Liver (tissue), 9 donors: ENCODE data around the gene RAB11A. TPM values are rescaled to one million over a fixed set of nuclear protein-coding genes. Genes with fewer than 3 reads are reported as not detected.

ENCODE experiments used
- DNase-seq: peaks from one replicate; pipeline ENCODE4 v3.0.0-alpha.2; 2017; ENCODE audit warnings: low spot score
- H3K27ac ChIP-seq, 2 donors: one replicate each; pipeline ENCODE4 v1.7.0; 2013; ENCODE audit warnings: inconsistent platforms in 2 of 2, low read length in 2 of 2, control low read depth in 1 of 2, low read depth in 1 of 2, mild to moderate bottlenecking in 1 of 2
- H3K27me3 ChIP-seq, 4 donors: one replicate each; pipeline versions ENCODE4 v1.6.1 to v1.7.0; 2013; ENCODE audit warnings: low read length in 3 of 4, inconsistent platforms in 1 of 4, mild to moderate bottlenecking in 1 of 4, moderate library complexity in 1 of 4; ENCODE audit not compliant: control insufficient read depth in 4 of 4, insufficient read depth in 4 of 4
- H3K36me3 ChIP-seq, 4 donors: one replicate each; pipeline versions ENCODE4 v1.6.1 to v1.7.0; 2013; ENCODE audit warnings: low read length in 3 of 4, mild to moderate bottlenecking in 3 of 4, low read depth in 1 of 4, moderate library complexity in 1 of 4; ENCODE audit not compliant: control insufficient read depth in 4 of 4, insufficient read depth in 3 of 4
- H3K4me1 ChIP-seq, 4 donors: one replicate each; pipeline versions ENCODE4 v1.6.1 to v1.7.0; 2013; ENCODE audit warnings: low read length in 3 of 4, mild to moderate bottlenecking in 3 of 4, moderate library complexity in 1 of 4; ENCODE audit not compliant: control insufficient read depth in 4 of 4, insufficient read depth in 4 of 4
- H3K4me3 ChIP-seq, 3 donors: one replicate each; pipeline versions ENCODE4 v1.6.1 to v1.7.0; 2013; ENCODE audit warnings: low read length in 3 of 3, control low read depth in 1 of 3, low read depth in 1 of 3, mild to moderate bottlenecking in 1 of 3
- H3K9ac ChIP-seq, 2 donors: one replicate each; pipeline ENCODE4 v1.7.0; 2013; ENCODE audit warnings: low read length in 2 of 2, mild to moderate bottlenecking in 2 of 2, moderate library complexity in 2 of 2, control low read depth in 1 of 2, low read depth in 1 of 2
- H3K9me3 ChIP-seq, 4 donors: one replicate each; pipeline versions ENCODE4 v1.6.1 to v1.7.0; 2013; ENCODE audit warnings: low read length in 3 of 4; ENCODE audit not compliant: control insufficient read depth in 4 of 4
- EGR1 ChIP-seq, 2 donors: IDR thresholded peaks; 2 replicates each; pipeline ENCODE4 v1.6.1; 2016 to 2018; ENCODE audit warnings: antibody characterized with exemption in 2 of 2, low read depth in 2 of 2
- FOXA1 ChIP-seq: IDR thresholded peaks from 2 replicates; pipeline ENCODE4 v1.6.1; 2016; ENCODE audit warnings: antibody characterized with exemption
- FOXA2 ChIP-seq: IDR thresholded peaks from 2 replicates; pipeline ENCODE4 v1.6.1; 2016; ENCODE audit warnings: antibody characterized with exemption
- GABPA ChIP-seq, 2 donors: IDR thresholded peaks in 1 of 2; conservative IDR thresholded peaks in 1 of 2; 2 replicates each; pipeline ENCODE4 v1.6.1; 2016; ENCODE audit warnings: antibody characterized with exemption in 2 of 2, mild to moderate bottlenecking in 1 of 2, moderate library complexity in 1 of 2
- JUND ChIP-seq, 2 donors: IDR thresholded peaks; 2 replicates each; pipeline ENCODE4 v1.6.1; 2016; ENCODE audit warnings: antibody characterized with exemption in 2 of 2
- MAX ChIP-seq: IDR thresholded peaks from 2 replicates; pipeline ENCODE4 v1.6.1; 2016; ENCODE audit warnings: antibody characterized with exemption
- RAD21 ChIP-seq, 2 donors: IDR thresholded peaks; 2 replicates each; pipeline ENCODE4 v1.6.1; 2016; ENCODE audit warnings: antibody characterized with exemption in 2 of 2, mild to moderate bottlenecking in 2 of 2
- REST ChIP-seq: IDR thresholded peaks from 2 replicates; pipeline ENCODE4 v1.6.1; 2016; ENCODE audit warnings: antibody characterized with exemption, mild to moderate bottlenecking
- SP1 ChIP-seq: IDR thresholded peaks from 2 replicates; pipeline ENCODE4 v1.6.1; 2018; ENCODE audit warnings: antibody characterized with exemption, mild to moderate bottlenecking
- TAF1 ChIP-seq: conservative IDR thresholded peaks from 2 replicates; pipeline ENCODE4 v1.6.1; 2016; ENCODE audit warnings: antibody characterized with exemption, mild to moderate bottlenecking
- YY1 ChIP-seq: IDR thresholded peaks from 2 replicates; pipeline ENCODE4 v1.6.1; 2016; ENCODE audit warnings: antibody characterized with exemption, mild to moderate bottlenecking
- ZBTB33 ChIP-seq: IDR thresholded peaks from 2 replicates; pipeline ENCODE4 v1.6.1; 2016; ENCODE audit warnings: antibody characterized with exemption
- WGBS: extraction: QIAGEN DNeasy Blood & Tissue Kit; methylation state at CpG from one replicate; pipeline ENCODE4 v1.1.7; 2013; 5-methylcytosine and 5-hydroxymethylcytosine counted together
- polyA plus RNA-seq, 2 donors: library from polyadenylated mRNA; stranded (reverse) in 1 of 2; unstranded in 1 of 2; fragments of 200-250 nt in 1 of 2; fragments of >200 nt in 1 of 2; fragmentation: Nextera tagmentation in 1 of 2; extraction: Ambion mirVana in 1 of 2; gene quantifications; one replicate each; pipeline versions ENCODE4 v1.2.1 to v1.2.3, GENCODE V29; 2013 to 2015
- total RNA-seq, 2 donors: library from RNA; depleted of rRNA; stranded (reverse); fragments of >200 nt; gene quantifications; one replicate each; pipeline ENCODE4 v1.2.3, GENCODE V29; 2014
- TF ChIP-seq, protein P1 (sequence below): IDR thresholded peaks from 2 replicates; pipeline ENCODE4 v1.6.1; 2016; ENCODE audit warnings: antibody characterized with exemption
- donor health status: healthy.
- donor health status: healthy.
- donor health status: healthy.
- donor health status: healthy.
- donor health status: healthy.

The RAB11A gene
- total and polyA plus RNA-seq, 4 donors, result 40.6 to 100 (median 81.7) TPM

GRCh38 chr15:65903296-65904073, 34.2 kb downstream of the RAB11A start:
- Histone ChIP-seq H3K36me3 (peaks cover 0 to 18% (median 11%) of the 10 kb centered on the region in 4 donors), H3K27ac (no peak overlapping the region), H3K9me3 (no peaks in the 10 kb centered on the region), H3K4me1 (no peaks in the 10 kb centered on the region), H3K4me3 (no peak overlapping the region), H3K9ac (no peak overlapping the region), H3K27me3 (no peaks in the 10 kb centered on the region)
- TF ChIP-seq ZBTB33 (no peak), GABPA (IDR thresholded peaks at IDR 0.05 in 1 of 2, conservative IDR thresholded peaks at IDR 0.05 in 1 of 2) (no peak)
- WGBS, result 92% methylated on average over 6 of the region's 6 CpGs
- no peak for DNase-seq

DNA sequence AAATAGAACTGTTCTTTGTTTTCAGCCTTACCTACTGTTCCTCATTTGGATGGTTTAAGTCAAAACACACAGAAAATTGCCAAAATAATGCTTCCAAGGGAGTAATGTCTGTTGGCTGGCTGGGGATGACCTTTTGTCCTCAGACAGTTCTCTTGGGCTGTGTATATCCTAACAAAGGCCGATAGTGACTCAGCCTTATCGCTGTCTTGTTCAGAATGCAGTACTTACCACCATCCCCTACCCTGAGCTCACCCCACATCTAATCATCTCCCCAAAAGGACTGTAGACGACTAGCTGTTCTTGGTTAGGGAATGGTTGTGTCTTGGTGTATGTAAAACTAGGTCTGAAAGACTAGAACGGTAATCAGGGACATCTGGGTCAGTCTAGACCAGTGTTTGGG, 35.0 kb downstream of the RAB11A start:
- H3K36me3 ChIP-seq, result peaks cover 0 to 14% (median 10%) of the 10 kb centered on the region in 4 donors
- TF ChIP-seq RAD21 (IDR thresholded peaks at IDR 0.05) (no peak), EGR1 (IDR thresholded peaks at IDR 0.05; ENCODE audit: low read depth in 2 of 2) (no peak), FOXA1 (no peak), JUND (IDR thresholded peaks at IDR 0.05) (no peak), SP1 (no peak), FOXA2 (no peak), YY1 (no peak), REST (no peak), TAF1 (no peak), MAX (no peak)
- TF ChIP-seq, protein P1, sequence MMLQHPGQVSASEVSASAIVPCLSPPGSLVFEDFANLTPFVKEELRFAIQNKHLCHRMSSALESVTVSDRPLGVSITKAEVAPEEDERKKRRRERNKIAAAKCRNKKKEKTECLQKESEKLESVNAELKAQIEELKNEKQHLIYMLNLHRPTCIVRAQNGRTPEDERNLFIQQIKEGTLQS, result no peak
- no peak overlapping the region for H3K9ac ChIP-seq
- no peaks in the 10 kb centered on the region for H3K9me3 ChIP-seq
- H3K27ac ChIP-seq, result no peak overlapping the region
- no peaks in the 10 kb centered on the region for H3K27me3 ChIP-seq
- no peaks in the 10 kb centered on the region for H3K4me1 ChIP-seq
- H3K4me3 ChIP-seq, result no peak overlapping the region
- 77% methylated on average over 4 of the region's 4 CpGs for WGBS
- no peak for DNase-seq
